Keratinocyte (primary cell): ENCODE data around the gene GBP3.

Experiments
- CTCF ChIP-seq, 3 experiments: IDR thresholded peaks in 1 of 3; conservative IDR thresholded peaks in 1 of 3; optimal IDR thresholded peaks in 1 of 3; 2 replicates in 2 of 3; 3 replicates in 1 of 3; pipeline versions ENCODE3 to v1.5.1; 2011; ENCODE audit warnings: low read length in 3 of 3, mild to moderate bottlenecking in 3 of 3, moderate library complexity in 2 of 3, control low read depth in 1 of 3, inconsistent platforms in 1 of 3; ENCODE audit not compliant: insufficient read depth in 2 of 3; ENCODE audit errors: extremely low read depth in 1 of 3
- EZH2 ChIP-seq: IDR thresholded peaks from one replicate; pipeline ENCODE4 v1.6.1; 2012; ENCODE audit warnings: inconsistent platforms, mild to moderate bottlenecking, low read length, moderate library complexity

GRCh38 chr1:89064632-89065031 lies 42.0 kb upstream of the GBP3 start:
- TF ChIP-seq CTCF (optimal IDR thresholded peaks at IDR 0.05 in 1 of 3, IDR thresholded peaks at IDR 0.05 in 1 of 3, conservative IDR thresholded peaks at IDR 0.05 in 1 of 3; ENCODE audit: extremely low read depth in 1 of 3, insufficient read depth in 2 of 3, low read length in 3 of 3): no peak
- TF ChIP-seq EZH2: no peak
